Measurements from ENCODE around the gene SPOCK2. TPM values are rescaled to one million over a fixed set of nuclear protein-coding genes. Genes with fewer than 3 reads are reported as not detected.

SPOCK2 gene
- total and polyA plus RNA-seq, 2 of the 4 experiments (the other 2 are of a cell fraction) = 0.02 TPM; not detected in 1

GRCh38 chr10:72092171-72092924 lies 4.0 kb upstream of the SPOCK2 start:
- no peak overlapping the region for H3K4ac ChIP-seq (ENCODE audit: low read depth, low read length)
- H3K4me3 ChIP-seq (ENCODE audit: insufficient read depth, low read depth, low read length) = no peak overlapping the region
- H4K20me1 ChIP-seq (ENCODE audit: insufficient read depth, low read length) = no peaks in the 10 kb centered on the region; the same call in 1 of the 2 replicates
- H2AK9ac ChIP-seq (replicated peaks; ENCODE audit: low read depth, low read length, poor library complexity) = no peak overlapping the region
- no peak overlapping the region for H2BK15ac ChIP-seq (ENCODE audit: low read depth, low read length)
- DNase-seq (no peak), ATAC-seq (ENCODE audit: low read depth) (no peak)
- BruUV-seq (replicated peaks) = no TSS peak
- H3K4me1 ChIP-seq (ENCODE audit: control insufficient read depth, insufficient read depth, low read length) = peaks cover 8% of the 10 kb centered on the region
- no peak overlapping the region for H3K27ac ChIP-seq (ENCODE audit: insufficient read depth, low read length)
- in situ Hi-C loops (cut with MboI; ENCODE audit: low sequenced_read_pairs) (no loop called here), dilution Hi-C loops (cut with HindIII; ENCODE audit: low sequenced_read_pairs, unreplicated experiment) (no loop called here), intact Hi-C loops (cut with micrococcal nuclease) (no loop called here)
- no peak for TF ChIP-seq MAZ (IDR thresholded peaks at IDR 0.05; ENCODE audit: borderline replicate concordance, low read depth, low read length)
- TF ChIP-seq MAFK (IDR thresholded peaks at IDR 0.05; ENCODE audit: low read depth, low read length) = no peak
- no peak for TF ChIP-seq RAD21 (IDR thresholded peaks at IDR 0.05; ENCODE audit: low read length)
- TF ChIP-seq SMC3 (IDR thresholded peaks at IDR 0.05; ENCODE audit: low read depth, low read length) = no peak
- no peak for TF ChIP-seq NFE2L2 (IDR thresholded peaks at IDR 0.05; ENCODE audit: low read depth, low read length)
- no peak for TF ChIP-seq CTCF (conservative IDR thresholded peaks at IDR 0.05; ENCODE audit: low read depth, low read length)
- TF ChIP-seq ELK1 (IDR thresholded peaks at IDR 0.05; ENCODE audit: borderline replicate concordance, low read depth, low read length) = no peak
- TF ChIP-seq BHLHE40 (IDR thresholded peaks at IDR 0.05; ENCODE audit: low read depth, low read length) = no peak
- TF ChIP-seq CHD1 (IDR thresholded peaks at IDR 0.05; ENCODE audit: low read depth, low read length) = no peak
- no peak for TF ChIP-seq CEBPB (IDR thresholded peaks at IDR 0.05; ENCODE audit: low read depth, low read length)
- TF ChIP-seq, protein P1, sequence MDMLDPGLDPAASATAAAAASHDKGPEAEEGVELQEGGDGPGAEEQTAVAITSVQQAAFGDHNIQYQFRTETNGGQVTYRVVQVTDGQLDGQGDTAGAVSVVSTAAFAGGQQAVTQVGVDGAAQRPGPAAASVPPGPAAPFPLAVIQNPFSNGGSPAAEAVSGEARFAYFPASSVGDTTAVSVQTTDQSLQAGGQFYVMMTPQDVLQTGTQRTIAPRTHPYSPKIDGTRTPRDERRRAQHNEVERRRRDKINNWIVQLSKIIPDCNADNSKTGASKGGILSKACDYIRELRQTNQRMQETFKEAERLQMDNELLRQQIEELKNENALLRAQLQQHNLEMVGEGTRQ (IDR thresholded peaks at IDR 0.05; ENCODE audit: low read depth, low read length) = no peak
- TF ChIP-seq POLR2A (IDR thresholded peaks at IDR 0.05; ENCODE audit: low read depth, low read length) = no peak
- no peak for TF ChIP-seq RCOR1 (IDR thresholded peaks at IDR 0.05; ENCODE audit: insufficient replicate concordance, low read length)
- TF ChIP-seq MXI1 (IDR thresholded peaks at IDR 0.05; ENCODE audit: borderline replicate concordance, low read depth, low read length) = no peak
- no peak overlapping the region for H2AFZ ChIP-seq (replicated peaks; ENCODE audit: low read length, poor library complexity)
- H4K91ac ChIP-seq (ENCODE audit: insufficient read depth, low read depth, low read length) = no peak overlapping the region
- H3K4me2 ChIP-seq (ENCODE audit: low read depth, low read length) = no peak overlapping the region
- H2AK5ac ChIP-seq (ENCODE audit: low read depth, low read length) = no peak overlapping the region
- H4K5ac ChIP-seq (ENCODE audit: low read depth, low read length) = no peak overlapping the region
- H3K27me3 ChIP-seq (ENCODE audit: control insufficient read depth, insufficient read depth, low read length) = peaks cover 29% of the 10 kb centered on the region
- no peak overlapping the region for H2BK20ac ChIP-seq (ENCODE audit: low read depth, low read length)
- no peak overlapping the region for H4K8ac ChIP-seq (ENCODE audit: low read depth in 2 of 2, low read length in 2 of 2)
- no peak overlapping the region for H3K9ac ChIP-seq (ENCODE audit: low read depth, low read length)
- 0 out of 2 replicates have a peak, but pooled peaks cover 3% of the 10 kb centered on the region for H3K36me3 ChIP-seq (ENCODE audit: control insufficient read depth, insufficient read depth, low read length)
- 81% methylated on average over 3 of the region's 8 CpGs; no CpG with 5 or more reads in 1 of the 2 experiments for whole genome bisulfite sequencing, 2 experiments (ENCODE audit: extremely low coverage in 2 of 2, insufficient read length in 1 of 2)
- H3K79me1 ChIP-seq (ENCODE audit: low read depth in 1 of 2, low read length in 2 of 2) = no peaks in the 10 kb centered on the region
- peaks cover 3% of the 10 kb centered on the region; the same call in 1 of the 2 replicates for H3K9me1 ChIP-seq (ENCODE audit: insufficient read depth, low read length)
- ChIA-PET CTCF (no interaction called here), POLR2A (ENCODE audit: unreplicated experiment) (no interaction called here)
- H3K18ac ChIP-seq (ENCODE audit: low read depth, low read length) = no peak overlapping the region
- no peak overlapping the region for H3K56ac ChIP-seq (ENCODE audit: extremely low read depth, insufficient read depth, low read length)
- no peak overlapping the region for H2BK5ac ChIP-seq (ENCODE audit: low read depth, low read length, poor library complexity, severe bottlenecking)
- no peak overlapping the region for H2BK120ac ChIP-seq (ENCODE audit: low read depth, low read length)
- H3K9me3 ChIP-seq (ENCODE audit: control insufficient read depth, insufficient read depth, low read length) = no peaks in the 10 kb centered on the region
- no peak overlapping the region for H3K14ac ChIP-seq (replicated peaks; ENCODE audit: low read depth, low read length)
- no peak overlapping the region for H3K23ac ChIP-seq (ENCODE audit: low read depth, low read length)
